PFSK-1 (cell line): ENCODE data around the gene SLC26A2.

Experiments used
- REST ChIP-seq, 2 experiments: IDR thresholded peaks; 2 replicates each; pipeline versions ENCODE4 v1.6.1 to v1.8.0; 2011 to 2012; ENCODE audit warnings: low read depth in 2 of 2, low read length in 2 of 2, control low read depth in 1 of 2, inconsistent platforms in 1 of 2, mild to moderate bottlenecking in 1 of 2, moderate library complexity in 1 of 2; ENCODE audit not compliant: insufficient read depth in 1 of 2
- TAF1 ChIP-seq: IDR thresholded peaks from 2 replicates; pipeline ENCODE4 v1.6.1; 2012; ENCODE audit warnings: low read length, control low read depth, borderline replicate concordance; ENCODE audit not compliant: insufficient read depth

- TF ChIP-seq REST (IDR thresholded peaks at IDR 0.05; ENCODE audit: insufficient read depth in 1 of 2, low read depth in 2 of 2, low read length in 2 of 2) (no peak), TAF1 (no peak)
Measured at GRCh38 chr5:149995385-149996204, 35.0 kb downstream of the SLC26A2 start.
